Activated T-cell treated with anti-CD3 and anti-CD28 coated beads for 4 hours (primary cell): ENCODE data around the gene LCOR.

Experiments used
- DNase-seq: peaks from one replicate; pipeline ENCODE4 v3.0.0-alpha.2; 2020

The LCOR gene

DNA sequence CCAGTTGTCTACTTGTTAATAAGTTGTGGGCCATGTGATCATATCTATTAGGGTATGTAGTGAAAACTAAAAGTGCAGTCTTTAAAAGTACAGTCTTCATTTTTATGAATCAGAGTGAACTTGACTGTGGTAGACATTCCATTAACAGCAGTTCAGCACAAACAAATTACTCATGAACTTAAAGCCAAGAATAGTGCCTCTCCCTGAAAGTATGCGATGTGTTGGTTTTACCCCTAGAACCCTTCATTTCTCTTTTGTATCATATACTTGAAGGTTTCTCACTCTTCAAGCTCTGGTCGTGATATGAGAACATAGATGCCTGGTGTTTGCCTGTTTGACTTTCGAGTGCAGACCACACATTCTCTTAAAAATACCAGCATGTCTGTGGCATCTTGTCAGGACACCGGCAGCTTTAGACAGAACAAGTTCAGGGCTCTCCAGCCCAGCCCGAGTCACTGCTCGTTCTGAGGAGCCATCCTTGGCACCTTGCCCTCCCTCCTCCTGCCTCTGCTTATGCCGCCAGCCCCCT is 159.3 kb downstream of the LCOR start:
- no peak for DNase-seq

DNA sequence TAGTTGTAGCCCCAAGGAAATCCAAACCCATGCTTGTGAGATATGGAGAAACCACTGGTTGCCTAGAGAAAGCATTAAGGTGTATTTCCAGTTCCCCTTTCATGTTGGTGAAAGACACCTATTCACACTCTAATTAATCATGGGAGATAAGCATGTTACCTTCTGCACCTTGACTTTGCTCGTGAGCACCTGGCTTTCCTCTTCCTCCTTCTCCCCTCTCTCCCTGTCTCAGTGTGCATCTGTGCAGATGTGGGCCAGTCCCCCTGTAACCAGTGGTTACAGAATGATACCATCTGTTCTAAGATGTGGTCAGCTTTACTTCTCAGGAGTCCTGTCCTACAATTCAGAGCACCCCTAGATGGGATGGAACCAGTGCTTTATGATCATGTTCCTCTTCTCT is 160.6 kb downstream of the LCOR start:
- DNase-seq: no peak

DNA sequence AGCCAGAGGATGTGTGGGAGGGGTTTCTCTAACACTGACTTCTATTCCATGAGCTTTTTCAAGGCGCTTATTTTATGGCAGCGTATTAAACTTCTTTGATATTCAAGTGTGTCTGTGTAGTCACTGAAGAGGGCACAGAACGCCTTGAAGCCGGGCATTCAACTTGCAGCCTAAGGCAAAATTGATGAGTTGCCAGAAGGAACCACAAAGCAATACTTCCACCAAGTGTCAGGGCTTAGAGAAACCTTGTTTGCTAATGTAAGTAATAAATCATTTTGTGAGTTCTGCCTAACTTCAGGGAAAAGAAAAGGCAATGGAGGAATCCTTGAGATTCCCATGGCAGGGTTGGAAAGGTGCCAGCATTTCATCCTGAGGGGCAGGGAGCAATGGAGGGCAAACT is 163.8 kb downstream of the LCOR start:
- DNase-seq: no peak

DNA sequence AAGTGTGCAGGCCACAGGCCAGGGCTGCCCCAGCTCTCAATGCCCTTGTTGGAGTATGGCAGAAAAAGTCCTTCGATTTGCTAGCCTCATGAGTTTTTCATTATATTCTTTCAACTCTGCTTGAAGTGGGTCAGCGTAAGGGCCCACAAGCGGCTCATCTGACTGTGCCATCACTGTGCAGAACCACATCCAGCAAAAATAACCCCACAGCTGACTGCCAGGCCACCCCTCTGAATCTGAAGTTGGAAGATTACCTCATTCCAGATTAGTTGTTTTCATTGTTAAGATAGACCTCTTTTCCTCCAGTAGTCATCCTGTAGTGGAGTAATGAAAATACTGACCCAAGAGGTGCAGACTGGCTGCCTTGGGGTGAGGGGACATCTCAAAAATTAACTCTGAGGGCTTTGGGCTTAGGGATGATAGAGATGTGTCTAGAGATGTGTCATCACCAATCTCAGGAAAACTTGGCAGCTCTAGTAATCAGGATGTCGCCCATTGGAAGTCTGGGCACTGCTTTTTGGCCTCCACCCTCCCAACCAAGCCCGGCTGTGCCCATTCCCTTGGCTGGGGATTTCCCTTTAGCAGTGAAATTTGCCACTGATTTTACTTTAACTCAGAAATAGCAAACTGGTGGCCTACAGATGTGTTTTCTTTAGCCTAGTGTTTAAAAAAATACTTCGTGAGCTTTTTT is 164.3 kb downstream of the LCOR start:
- DNase-seq: no peak

DNA sequence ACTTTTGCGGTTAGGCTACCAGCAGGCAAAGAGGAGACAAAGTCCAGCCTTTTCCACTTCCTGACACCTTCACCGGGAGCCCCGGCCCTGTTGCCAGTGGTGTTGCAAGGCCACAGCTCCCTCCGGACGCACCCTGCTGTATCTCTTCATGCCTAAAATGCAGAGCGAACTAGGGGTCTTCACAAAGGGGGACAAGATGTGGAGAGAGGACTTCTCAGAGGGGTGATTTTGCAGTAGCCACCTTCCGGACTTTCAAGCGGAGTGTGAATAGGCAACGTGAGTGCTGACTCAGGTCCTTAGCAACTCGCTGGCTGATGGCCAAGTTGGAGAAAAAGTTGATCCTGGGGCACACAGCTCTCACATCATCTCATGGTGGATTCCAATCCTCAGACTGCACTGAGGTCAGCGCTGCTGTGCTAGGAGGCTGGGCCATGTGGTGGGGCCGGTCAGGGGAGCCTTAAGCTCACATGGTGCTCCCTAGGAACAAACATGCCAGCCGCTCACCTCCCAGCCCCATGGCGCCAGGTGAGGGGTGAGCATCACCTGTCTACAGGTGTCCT is 166.3 kb downstream of the LCOR start:
- no peak for DNase-seq

DNA sequence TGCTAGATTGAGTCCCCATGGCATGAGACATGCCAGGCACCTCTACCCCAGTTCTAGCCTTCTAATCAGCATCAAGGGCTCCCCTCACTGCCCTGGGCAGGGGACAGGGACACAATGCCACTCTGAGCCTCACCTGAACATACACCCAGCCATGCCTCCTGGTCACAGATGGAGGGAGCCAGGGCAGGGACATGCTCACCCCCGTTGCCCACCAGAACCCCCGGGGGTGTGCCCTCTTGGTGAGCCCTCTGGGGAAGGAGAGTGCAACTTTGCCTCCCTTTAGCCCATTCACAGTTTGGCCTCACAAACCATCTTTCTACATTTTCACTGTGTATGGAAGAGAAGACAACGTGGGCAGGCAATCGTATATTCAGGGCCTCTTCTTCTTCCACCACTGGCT is 167.2 kb downstream of the LCOR start:
- no peak for DNase-seq

DNA sequence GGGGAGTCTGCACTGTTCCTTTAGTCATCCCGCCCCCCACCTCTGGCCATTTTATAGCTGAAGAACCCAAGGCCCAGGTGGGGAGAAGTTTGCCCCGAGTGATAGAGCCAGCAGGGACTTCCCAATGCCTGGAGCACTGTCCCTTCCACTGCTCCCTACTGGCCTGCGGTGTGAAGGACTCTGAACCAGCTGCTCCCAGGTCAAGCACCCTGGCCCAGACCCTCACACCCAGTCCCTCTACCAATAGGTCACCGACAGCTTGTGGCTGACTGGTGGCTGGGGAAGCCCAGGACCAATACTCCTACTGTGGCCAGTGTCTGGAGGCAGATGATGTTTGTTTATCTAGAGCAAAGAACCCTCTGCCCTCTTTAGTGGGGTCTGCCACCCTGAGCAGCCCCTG is 167.9 kb downstream of the LCOR start:
- no peak for DNase-seq

DNA sequence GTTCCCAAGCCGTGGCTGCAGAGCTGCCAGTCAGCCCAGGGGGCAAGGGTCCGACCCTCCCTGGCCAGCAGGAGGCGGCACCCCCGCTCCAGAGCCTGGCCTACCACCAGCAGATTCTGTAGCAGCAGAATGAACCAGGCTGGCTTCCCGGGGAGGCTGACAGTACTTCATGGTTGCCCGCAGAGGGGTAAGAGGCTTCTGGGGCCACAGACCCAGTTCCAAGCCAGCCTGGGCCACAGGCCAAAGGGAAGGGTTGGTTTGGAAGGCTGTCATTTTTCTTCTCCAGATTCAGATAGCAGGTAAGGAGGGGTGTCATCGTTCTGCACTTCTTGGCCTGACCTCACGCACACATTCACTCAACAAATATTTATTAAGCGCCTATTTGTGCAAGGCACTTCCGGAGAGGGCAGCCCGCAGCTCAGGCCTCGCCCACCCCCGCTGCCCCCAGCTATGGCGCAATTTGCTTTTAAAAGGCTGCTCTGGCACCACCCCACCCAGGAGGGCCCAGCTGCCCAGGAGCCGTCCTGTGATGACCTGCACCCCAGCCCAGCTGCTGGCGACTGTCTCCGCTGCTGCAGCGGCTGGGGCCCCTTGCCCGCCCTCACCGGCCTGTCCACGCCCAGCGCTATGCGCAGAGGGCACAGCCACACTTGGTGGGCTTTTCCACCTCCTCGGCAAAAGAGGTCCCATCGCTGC is 168.5 kb downstream of the LCOR start:
- DNase-seq: no peak

DNA sequence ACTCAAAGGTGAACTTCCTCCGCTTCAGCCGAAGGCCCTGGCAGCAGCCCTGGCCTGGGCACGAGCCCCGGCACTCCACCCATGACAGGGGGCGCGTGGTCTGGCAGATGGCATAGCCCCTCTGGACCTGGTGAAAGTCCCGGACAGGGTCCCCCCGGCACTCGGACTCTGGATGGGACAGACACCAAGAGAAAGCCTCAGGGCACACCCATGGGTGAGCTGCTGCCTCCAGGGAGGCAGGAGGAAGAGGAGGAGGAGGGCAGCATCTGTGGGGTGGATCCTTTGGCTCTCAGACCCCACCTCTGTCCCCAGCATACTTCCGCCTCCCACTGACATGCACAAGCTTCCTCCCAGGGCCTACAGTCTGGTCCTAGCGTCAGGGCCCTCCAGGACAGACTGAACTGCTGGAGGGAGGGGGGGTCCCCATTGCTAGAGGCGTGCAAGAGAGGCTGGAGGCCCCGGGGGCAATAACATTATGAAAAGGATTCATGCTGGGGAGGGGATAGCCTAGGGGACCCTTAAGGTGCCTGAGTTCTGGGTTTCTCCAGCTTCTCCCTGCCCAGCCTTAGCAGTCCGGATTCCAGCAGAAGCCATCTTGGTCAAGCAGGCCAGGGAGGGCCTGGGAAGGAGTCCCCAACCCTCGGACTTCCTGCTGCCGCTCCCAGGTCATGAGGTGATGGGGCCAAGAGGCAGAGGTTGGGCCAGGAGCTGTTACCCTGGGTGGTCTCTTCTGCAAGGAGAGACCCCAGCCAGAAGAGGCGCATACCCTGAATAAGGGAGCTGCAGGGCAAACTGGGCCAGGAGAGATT is 169.3 kb downstream of the LCOR start:
- DNase-seq: no peak

DNA sequence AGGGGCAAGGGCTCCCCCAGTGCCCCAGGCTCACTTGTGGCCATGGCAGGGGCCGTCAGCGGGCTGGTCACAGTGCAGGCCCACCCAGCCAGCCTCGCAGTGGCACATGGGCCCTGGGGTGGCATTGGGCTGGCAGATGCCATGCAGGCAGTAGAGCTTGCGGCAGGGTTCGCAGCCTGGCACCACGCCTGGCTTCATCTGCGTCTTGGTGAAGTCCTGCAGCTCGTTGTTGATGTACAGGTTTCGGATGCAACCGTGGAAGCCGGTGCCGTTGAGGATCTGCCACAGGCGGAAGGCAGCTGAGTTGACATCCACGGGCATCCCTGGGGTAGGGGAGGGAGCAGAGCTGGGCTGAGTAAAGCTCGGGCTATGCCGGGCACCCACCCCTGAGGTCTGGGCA is 170.6 kb downstream of the LCOR start:
- no peak for DNase-seq

DNA sequence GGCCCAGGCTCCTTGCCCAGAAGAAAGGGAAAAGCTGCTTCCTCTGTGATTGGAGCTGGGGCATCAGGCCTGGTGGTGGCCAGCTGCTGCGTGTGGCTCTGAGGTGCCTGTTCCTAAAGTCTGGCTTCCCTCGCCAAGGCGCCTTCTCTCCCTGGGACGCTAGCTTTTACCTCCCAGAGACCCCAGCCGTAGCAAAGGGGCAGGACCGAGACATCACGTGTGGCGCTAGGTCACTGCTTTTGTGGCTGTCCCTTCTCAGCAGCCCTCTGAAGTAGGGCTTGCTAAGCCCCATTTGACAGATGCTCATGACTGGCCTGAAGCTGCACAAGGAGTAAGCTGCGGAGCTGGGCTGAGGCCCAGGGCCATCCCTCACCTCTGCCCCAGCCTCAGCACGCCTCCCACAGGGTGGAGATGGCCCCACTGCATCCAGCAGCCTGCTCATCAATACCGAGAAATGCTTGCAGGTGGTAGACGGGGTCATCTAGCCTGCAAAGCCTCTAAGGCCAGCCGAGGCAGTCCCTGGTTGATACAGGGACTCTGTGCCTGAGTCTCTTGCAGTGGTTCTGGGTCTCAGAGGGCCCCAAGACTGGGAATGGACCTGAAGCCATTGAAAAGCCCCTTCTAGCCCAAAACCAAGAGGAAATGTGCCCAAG is 171.2 kb downstream of the LCOR start:
- no peak for DNase-seq

DNA sequence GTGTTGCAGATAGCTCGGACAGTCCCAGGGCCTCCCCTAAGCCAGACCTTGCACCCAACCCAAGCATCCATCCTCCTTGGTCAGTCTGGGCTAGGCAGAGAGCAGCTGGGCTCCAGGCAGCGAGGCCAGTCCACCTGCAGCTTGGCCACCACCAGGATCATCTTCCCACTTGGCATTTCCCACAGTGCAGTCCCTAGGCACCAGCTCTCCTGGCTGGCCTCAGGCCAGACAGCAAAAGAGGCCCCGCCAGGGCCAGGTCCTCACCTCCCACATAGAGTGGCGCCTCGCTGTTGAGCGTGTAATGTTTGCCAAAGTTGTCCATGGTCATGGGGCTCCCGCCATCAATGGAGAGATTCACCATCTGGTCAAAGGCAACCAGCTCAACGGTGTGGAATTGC is 171.7 kb downstream of the LCOR start:
- DNase-seq: no peak

DNA sequence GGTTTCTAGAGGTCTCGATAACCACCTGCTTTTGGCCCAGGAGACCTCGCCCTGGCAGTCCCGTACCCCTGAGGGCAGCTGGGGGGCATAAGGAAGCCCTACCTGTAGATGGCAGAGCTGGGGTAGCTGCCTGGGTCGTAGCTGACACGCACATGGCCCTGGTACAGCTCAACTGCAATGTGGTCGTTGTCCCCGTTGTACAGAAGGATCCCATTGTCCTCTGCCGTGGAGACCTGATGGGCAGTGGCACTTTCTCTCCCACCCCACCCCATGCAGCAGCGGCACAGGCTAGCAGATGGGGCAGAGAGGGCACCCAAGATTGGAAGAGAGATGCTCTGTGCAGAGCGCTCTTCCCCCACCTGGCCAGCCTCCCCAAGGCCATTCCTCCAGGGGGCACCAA is 172.5 kb downstream of the LCOR start:
- DNase-seq: no peak

DNA sequence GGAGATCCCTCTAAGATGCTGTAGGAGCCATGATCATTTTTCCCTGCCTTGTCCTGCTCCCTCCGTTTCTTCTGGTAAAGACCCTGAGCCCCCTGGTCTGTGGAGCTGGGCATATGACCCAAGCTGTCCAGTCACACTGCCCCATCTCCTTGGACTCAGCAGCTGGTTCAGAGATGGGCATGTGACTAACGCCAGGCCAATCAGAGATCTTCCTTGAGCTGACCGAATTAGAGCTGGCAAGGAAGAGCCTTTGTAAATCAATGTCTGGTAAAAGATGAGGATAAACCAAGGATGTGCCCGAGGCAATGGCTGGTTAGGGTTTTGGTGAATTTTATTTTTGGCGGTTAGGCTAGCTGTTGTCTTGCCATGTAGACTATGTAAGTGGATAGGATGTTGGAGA is 173.3 kb downstream of the LCOR start:
- no peak for DNase-seq

DNA sequence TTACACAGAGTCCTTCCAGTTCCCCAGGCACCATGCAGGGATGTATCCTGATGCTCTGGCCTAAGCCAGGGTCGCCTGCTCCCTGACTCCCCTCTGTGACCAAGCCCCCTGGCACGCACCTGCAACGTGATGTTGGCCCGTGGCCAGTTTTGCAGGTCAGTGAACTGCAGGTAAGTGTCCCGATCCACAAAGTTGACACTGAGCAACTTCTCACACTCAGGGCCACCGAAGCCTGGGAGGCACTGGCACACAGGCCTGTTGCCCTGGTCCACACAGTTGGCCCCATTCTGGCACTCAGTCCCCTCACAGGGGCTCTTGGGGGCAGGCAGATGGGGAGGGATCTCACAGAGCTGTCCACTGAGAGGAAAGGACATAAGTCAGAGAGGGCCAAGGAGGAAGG is 174.3 kb downstream of the LCOR start:
- no peak for DNase-seq

DNA sequence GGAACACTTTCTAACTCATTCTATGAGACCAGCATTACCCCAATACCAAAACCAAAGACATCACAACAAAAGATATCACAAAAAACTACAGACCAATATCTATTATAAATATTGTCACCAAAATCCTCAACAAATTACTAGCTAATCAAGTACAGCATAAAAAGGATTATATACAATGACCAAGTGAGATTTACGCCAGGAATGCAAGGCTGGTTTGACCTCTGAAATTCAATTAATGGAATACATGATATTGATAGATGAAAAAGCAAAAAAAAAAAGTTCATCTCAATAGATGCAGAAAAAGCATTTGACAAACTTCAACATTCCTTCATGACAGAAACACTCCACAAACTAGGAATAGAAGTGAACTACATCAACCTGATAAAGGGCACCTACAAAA is 175.3 kb downstream of the LCOR start:
- no peak for DNase-seq

DNA sequence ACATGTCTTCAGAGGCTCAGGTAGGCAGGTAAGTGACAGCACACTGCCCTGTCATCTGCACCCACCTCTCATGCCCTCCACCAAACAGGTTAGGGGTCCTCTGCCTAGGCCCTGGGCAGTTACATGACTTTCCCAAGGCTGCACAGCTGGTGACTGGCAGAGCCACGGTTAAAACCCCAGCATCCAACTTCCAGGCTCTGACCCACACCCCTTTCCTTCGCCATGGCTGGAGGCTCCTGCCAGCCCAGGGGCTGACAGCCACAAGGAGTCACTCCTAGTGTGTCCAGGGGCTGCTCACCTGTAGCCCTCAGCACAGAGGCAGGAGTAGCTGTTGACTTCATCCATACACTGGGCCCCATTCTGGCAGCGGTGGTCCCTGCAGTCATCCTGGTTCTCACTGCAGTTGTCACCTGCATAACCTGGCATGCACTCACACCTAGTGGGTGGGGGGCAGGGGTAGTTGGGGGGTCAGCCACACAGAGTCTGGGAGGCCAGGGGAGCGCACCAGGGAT is 178.7 kb downstream of the LCOR start:
- DNase-seq: no peak

DNA sequence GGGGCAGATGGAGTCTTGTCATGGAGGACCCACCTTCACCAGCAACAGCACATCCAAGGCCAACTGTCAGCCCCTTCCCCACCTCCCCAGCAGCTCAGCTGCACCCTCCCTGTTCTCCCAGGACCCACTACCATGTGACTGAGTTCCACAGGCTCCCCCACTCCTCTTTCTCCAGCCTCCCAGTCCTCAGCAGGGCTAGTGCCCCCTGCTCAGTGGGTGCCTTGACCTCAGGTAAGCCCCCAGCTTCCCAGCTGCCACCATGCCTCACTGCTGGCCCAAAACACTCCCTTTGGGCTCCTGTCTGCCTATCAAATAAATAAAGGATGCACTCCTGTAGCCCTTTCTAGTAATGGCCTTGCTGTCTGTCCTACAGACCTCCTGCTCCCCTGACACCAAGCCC is 179.3 kb downstream of the LCOR start:
- no peak for DNase-seq

DNA sequence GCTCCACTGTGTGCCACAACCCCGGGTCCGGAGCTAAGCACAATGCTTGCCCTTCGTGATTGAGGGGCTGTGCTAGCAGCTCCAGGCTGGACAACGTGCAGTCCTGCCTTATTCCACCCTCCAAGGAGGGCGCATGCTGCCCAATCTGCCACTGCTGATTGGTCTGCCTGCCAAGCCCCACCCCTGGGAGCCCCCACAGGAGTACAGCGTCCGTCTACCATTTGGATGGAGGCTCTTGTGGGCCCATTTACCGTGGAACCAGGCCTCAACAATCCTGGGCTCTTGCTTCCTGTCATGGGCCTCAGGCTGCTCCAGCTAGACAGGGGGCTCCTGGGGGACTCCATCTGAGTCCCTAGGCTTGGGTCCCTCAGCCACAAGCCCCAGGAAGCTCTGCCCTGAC is 180.4 kb downstream of the LCOR start:
- no peak for DNase-seq

DNA sequence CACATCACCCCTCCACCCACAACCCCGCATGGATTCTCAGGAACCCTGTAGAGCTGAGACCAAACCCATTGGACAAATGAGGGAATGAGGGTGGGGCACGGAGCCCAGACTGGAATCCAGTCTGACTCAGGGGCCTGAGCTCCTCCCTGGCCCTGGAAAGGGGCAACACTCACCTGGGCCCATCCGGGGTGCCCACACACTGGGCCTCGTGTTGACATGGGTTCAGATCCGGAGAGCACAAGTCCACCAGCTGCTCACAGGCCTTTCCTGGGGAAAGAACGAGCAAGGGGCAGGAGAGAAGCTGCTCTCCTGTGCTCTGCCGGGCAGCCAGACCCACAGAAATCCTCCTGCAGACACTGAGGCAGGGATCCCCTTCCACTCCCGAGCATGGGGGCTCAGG is 181.5 kb downstream of the LCOR start:
- no peak for DNase-seq

DNA sequence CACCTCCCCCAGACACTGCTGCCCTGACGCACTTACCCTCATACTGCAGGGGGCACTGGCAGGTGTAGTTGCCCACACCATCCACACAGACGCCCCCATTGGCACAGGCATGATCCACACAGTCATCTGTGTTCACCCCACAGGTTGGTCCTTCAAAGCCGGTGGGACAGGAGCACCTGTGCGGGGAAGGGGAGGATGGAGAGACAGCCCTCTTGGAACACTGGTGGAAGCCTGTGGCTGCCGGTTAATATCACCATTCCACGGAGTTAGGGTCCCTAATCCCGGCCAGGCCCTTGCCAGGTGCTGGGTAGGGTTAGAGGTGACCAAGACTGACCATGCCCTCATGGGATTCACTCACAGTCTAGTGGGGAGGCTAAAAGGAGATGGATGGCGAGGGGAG is 181.9 kb downstream of the LCOR start:
- DNase-seq: no peak

DNA sequence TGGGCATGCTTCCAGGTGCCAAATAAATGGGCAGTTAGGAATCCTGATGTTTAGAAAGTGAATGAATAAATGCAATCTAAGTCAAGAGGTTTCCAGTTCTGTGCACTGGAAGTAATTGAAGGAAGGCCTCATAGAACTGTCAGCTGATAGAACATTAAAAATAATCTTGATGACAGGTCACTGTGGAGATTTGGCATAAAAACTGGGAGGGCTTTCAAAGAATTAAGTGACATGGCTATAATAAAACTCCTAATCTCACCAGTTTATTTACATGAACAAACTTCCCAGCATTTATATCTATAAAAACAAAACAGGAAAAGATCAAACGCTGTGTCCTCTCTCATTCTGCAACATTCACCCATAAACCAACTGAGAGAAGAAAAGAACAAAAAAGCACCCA is 183.1 kb downstream of the LCOR start:
- DNase-seq: no peak
